MCF 10A (cell line): Measurements from ENCODE around the gene WNT9A. TPM values are rescaled to one million over a fixed set of nuclear protein-coding genes. Genes with fewer than 3 reads are reported as not detected.

Experiments
- BruUV-seq: library from RNA; stranded (reverse); fragments of 400-500 nt; replicated peaks from 2 replicates; lab custom pipeline; 2021; lab: Mats Ljungman, UMichigan
- CTCF ChIA-PET: fragments of 300-600 bp; sonication (Branson Sonifier 250); formaldehyde crosslinking; extraction: SDS; loops from one replicate; lab custom pipeline; 2021; ENCODE audit warnings: antibody characterized with exemption, inconsistent platforms; lab: Yijun Ruan, JAX
- POLR2A ChIA-PET: fragments of 300-600, 350-650 bp; sonication (Branson Sonifier 250); formaldehyde crosslinking; extraction: SDS; loops from one replicate; lab custom pipeline; 2020; ENCODE audit warnings: antibody characterized with exemption, inconsistent platforms; lab: Yijun Ruan, JAX
- DNase-seq: peaks from one replicate; pipeline ENCODE4 v3.0.0-alpha.2; 2018; ENCODE audit not compliant: unreplicated experiment
- H3K27ac Mint-ChIP-seq: one replicate; pipeline ENCODE4 v1.8.0; 2022; ENCODE audit warnings: mild to moderate bottlenecking, low read depth, mixed read lengths; ENCODE audit not compliant: unreplicated experiment
- H3K27me3 Mint-ChIP-seq: one replicate; pipeline ENCODE4 v1.8.0; 2022; ENCODE audit warnings: mixed read lengths; ENCODE audit not compliant: insufficient read depth, unreplicated experiment
- H3K36me3 Mint-ChIP-seq: one replicate; pipeline ENCODE4 v1.8.0; 2022; ENCODE audit warnings: mild to moderate bottlenecking, moderate library complexity, mixed read lengths; ENCODE audit not compliant: insufficient read depth, unreplicated experiment
- H3K4me1 Mint-ChIP-seq: one replicate; pipeline ENCODE4 v1.8.0; 2022; ENCODE audit warnings: mixed read lengths; ENCODE audit not compliant: insufficient read depth, unreplicated experiment
- H3K4me3 Mint-ChIP-seq: one replicate; pipeline ENCODE4 v1.8.0; 2022; ENCODE audit warnings: mild to moderate bottlenecking, moderate library complexity, mixed read lengths; ENCODE audit not compliant: unreplicated experiment
- H3K9me3 Mint-ChIP-seq: one replicate; pipeline ENCODE4 v1.8.0; 2022; ENCODE audit warnings: mixed read lengths; ENCODE audit not compliant: unreplicated experiment
- CTCF ChIP-seq: fragments of 200-600 bp; IDR thresholded peaks from one replicate; pipeline ENCODE4 v1.8.0; 2022; ENCODE audit warnings: antibody characterized with exemption, mild to moderate bottlenecking; ENCODE audit not compliant: unreplicated experiment
- intact Hi-C: fragments of 100-400 bp; cut with micrococcal nuclease; formaldehyde crosslinking; loops from 2 replicates; pipeline ENCODE4 v1.14.1; 2022
- total RNA-seq: library from RNA; stranded (reverse); gene quantifications from 2 replicates; pipeline ENCODE4 v1.2.3, GENCODE V29; 2022

Gene WNT9A
- total RNA-seq, 1 experiment from 2014 or later = 2.6 TPM

- peak; percentile 59 for DNase-seq
- Mint-ChIP-seq H3K4me1 (no peaks in the 10 kb centered on the region), H3K27ac (no peak overlapping the region), H3K27me3 (no peaks in the 10 kb centered on the region), H3K9me3 (no peaks in the 10 kb centered on the region), H3K36me3 (no peaks in the 10 kb centered on the region), H3K4me3 (no peak overlapping the region)
- ChIA-PET CTCF (interaction anchor here (1.8 kb wide), 1 partner anchor 21 kb away, joined by 6 read pairs; no protein-coding TSS in a partner anchor), POLR2A (interaction anchor here (0.6 kb wide), 1 partner anchor 1842 kb away, joined by 3 read pairs; no protein-coding TSS in a partner anchor)
- no peak for TF ChIP-seq CTCF
- BruUV-seq = no TSS peak
- intact Hi-C loops = no loop called here
Observed at GRCh38 chr1:227924833-227925574, 22.7 kb downstream of the WNT9A start.

GRCh38 chr1:227924168-227924832 is 23.4 kb downstream of the WNT9A start:
- Mint-ChIP-seq H3K4me1 (no peaks in the 10 kb centered on the region), H3K9me3 (no peaks in the 10 kb centered on the region), H3K27ac (no peak overlapping the region), H3K27me3 (no peaks in the 10 kb centered on the region), H3K36me3 (no peaks in the 10 kb centered on the region), H3K4me3 (no peak overlapping the region)
- intact Hi-C loops = no loop called here
- CTCF ChIA-PET = no interaction called here
- DNase-seq = no peak
- no TSS peak for BruUV-seq
- POLR2A ChIA-PET = no interaction called here
- no peak for TF ChIP-seq CTCF

GRCh38 chr1:227923353-227924167 is 24.2 kb downstream of the WNT9A start:
- H3K4me1 Mint-ChIP-seq = no peaks in the 10 kb centered on the region
- ChIA-PET CTCF (no interaction called here), POLR2A (interaction anchor here (0.7 kb wide), 1 partner anchor 13 kb away, joined by 4 read pairs; no protein-coding TSS in a partner anchor)
- no peak overlapping the region for H3K27ac Mint-ChIP-seq
- no peak for DNase-seq
- no peak for TF ChIP-seq CTCF
- intact Hi-C loops = no loop called here
- H3K9me3 Mint-ChIP-seq = no peaks in the 10 kb centered on the region
- H3K4me3 Mint-ChIP-seq = no peak overlapping the region
- H3K27me3 Mint-ChIP-seq = no peaks in the 10 kb centered on the region
- no TSS peak for BruUV-seq
- H3K36me3 Mint-ChIP-seq = no peaks in the 10 kb centered on the region
